Activated CD8-positive, alpha-beta memory T cell treated with anti-CD3 and anti-CD28 coated beads for 36 hours (primary cell): ENCODE results near the gene MLXIP. TPM values are rescaled to one million over a fixed set of nuclear protein-coding genes. Genes with fewer than 3 reads are reported as not detected.

Source experiments
- CTCF ChIA-PET: fragments of 350-600 bp; sonication (Branson Sonifier 250); formaldehyde crosslinking; loops from one replicate; lab custom pipeline; 2021; ENCODE audit warnings: antibody characterized with exemption; lab: Charles Lee
- POLR2A ChIA-PET: fragments of 350-600 bp; sonication (Branson Sonifier 250); formaldehyde crosslinking; loops from one replicate; lab custom pipeline; 2021; ENCODE audit warnings: antibody characterized with exemption; lab: Charles Lee
- total RNA-seq, 2 experiments: library from RNA; stranded (reverse); gene quantifications; one replicate each; pipeline ENCODE4 v1.2.3, GENCODE V29; 2021

Gene MLXIP
- total RNA-seq, 2 experiments from 2014 or later = 32.2 to 32.5 TPM

- ChIA-PET CTCF (interaction anchor here (0.7 to 2.1 kb wide), 5 partner anchors 13 to 511 kb away, joined by 3 to 7 read pairs (median 4); no protein-coding TSS in a partner anchor), POLR2A (no interaction called here)
Observed at GRCh38 chr12:122067548-122067947, 11.0 kb upstream of the MLXIP start.

- ChIA-PET POLR2A (no interaction called here), CTCF (interaction anchor here (0.6 to 2.1 kb wide), 8 partner anchors 13 to 511 kb away, joined by 3 to 7 read pairs (median 4); no protein-coding TSS in a partner anchor)
Observed at GRCh38 chr12:122067966-122068365, 10.6 kb upstream of the MLXIP start.

DNA sequence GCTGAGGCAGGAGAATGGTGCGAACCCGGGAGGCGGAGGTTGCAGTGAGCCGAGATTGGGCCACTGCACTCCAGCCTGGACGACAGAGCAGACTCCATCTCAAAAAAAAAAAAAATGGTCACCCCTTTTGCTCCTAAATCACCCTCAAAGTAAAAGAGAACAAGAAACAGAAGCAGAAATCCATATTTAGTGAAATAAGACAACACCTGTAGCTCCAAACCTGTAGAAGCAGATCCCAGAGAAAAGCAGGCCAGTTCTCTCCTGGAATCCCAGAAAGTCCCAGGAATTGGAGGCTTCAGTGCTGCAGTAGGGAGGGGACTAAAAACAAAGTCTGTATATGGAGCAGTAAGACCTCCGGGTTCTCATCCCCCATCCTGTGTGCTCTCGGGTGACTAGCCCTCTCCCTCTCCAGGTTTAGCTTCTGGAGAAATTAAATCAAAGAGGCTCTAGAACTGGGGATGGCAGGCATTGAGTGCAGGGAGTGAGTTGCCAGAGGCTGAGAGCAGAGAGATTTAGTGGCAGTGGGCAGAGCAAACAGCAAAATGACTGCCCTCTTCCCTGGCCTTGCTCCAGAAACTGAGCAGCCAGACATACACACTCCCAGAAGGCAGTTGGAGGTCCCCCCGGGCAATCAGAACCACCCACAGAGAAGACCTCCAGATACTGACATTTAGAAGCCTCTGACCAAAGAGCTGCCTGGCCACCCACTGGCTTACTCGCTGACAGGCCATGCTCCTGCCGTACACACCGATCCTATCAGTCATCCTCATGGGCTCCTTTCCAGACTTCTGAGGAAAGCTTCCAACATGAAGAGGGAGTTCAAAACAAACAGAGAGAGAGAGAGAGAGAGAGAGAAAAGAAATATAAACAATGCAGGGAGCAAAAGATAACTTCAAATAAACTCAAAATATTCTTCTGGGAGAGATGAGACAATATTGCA is 6.3 kb upstream of the MLXIP start:
- ChIA-PET CTCF (interaction anchor here (0.9 to 1.1 kb wide), 2 partner anchors 19 to 34 kb away, joined by 3 to 5 read pairs; no protein-coding TSS in a partner anchor), POLR2A (interaction anchor here (0.6 kb wide), 1 partner anchor 814 kb away, joined by 5 read pairs; no protein-coding TSS in a partner anchor)

DNA sequence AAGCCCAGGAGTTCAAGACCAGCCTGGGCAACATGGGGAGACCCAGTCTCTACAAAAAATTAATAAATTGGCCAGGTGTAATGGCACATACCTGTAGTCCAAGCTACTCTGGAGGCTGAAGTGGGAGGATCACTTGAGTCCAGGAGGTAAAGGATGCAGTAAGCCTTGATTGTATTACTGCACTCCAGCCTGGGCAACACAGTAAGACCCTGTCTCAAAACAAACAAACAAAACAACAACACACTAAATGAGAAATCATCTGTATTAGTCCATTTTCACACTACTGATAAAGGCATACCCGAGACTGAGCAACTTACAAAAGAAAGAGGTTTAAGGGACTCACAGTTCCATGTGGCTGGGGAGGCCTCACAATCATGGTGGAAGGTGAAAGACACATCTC is 4.7 kb upstream of the MLXIP start:
- ChIA-PET CTCF (no interaction called here), POLR2A (interaction anchor here (0.6 kb wide), 1 partner anchor 527 kb away, joined by 4 read pairs; no protein-coding TSS in a partner anchor)

- ChIA-PET CTCF (interaction anchor here (1.0 to 1.6 kb wide), 2 partner anchors 11 to 46 kb away, joined by 3 to 6 read pairs; no protein-coding TSS in a partner anchor), POLR2A (no interaction called here)
Observed at GRCh38 chr12:122076743-122077495, 1.6 kb upstream of the MLXIP start.

- POLR2A ChIA-PET = interaction anchor here (0.5 to 1.9 kb wide), 6 partner anchors 9 to 754 kb away, joined by 3 to 8 read pairs (median 3); no protein-coding TSS in a partner anchor
- CTCF ChIA-PET = no interaction called here
Observed at GRCh38 chr12:122079033-122079531, 526 bp downstream of the MLXIP start.

- CTCF ChIA-PET = interaction anchor here (2.6 to 3.8 kb wide), 2 partner anchors 29 to 43 kb away, joined by 13 to 14 read pairs; no protein-coding TSS in a partner anchor
- POLR2A ChIA-PET = interaction anchor here (0.7 to 1.9 kb wide), 2 partner anchors 8 to 26 kb away, joined by 3 to 8 read pairs; no protein-coding TSS in a partner anchor
Observed at GRCh38 chr12:122079532-122080081, 1.1 kb downstream of the MLXIP start.

GRCh38 chr12:122080149-122081082 is 1.9 kb downstream of the MLXIP start:
- POLR2A ChIA-PET = interaction anchor here (0.6 to 0.9 kb wide), 2 partner anchors 31 to 960 kb away, joined by 3 to 4 read pairs; no protein-coding TSS in a partner anchor
- CTCF ChIA-PET = interaction anchor here (0.6 to 3.8 kb wide), 7 partner anchors 8 to 287 kb away, joined by 3 to 14 read pairs (median 4); partner anchors contain the start of gene RHOF

GRCh38 chr12:122081083-122081696 is 2.6 kb downstream of the MLXIP start:
- ChIA-PET CTCF (interaction anchor here (0.6 to 3.8 kb wide), 7 partner anchors 8 to 288 kb away, joined by 3 to 14 read pairs (median 4); partner anchors contain the start of gene RHOF), POLR2A (interaction anchor here (0.6 to 0.9 kb wide), 2 partner anchors 30 to 960 kb away, joined by 3 to 4 read pairs; no protein-coding TSS in a partner anchor)

GRCh38 chr12:122081697-122082221 is 3.2 kb downstream of the MLXIP start:
- POLR2A ChIA-PET = interaction anchor here (0.6 kb wide), 1 partner anchor 53 kb away, joined by 4 read pairs; no protein-coding TSS in a partner anchor
- CTCF ChIA-PET = interaction anchor here (0.7 to 3.8 kb wide), 3 partner anchors 26 to 41 kb away, joined by 3 to 14 read pairs (median 13); no protein-coding TSS in a partner anchor

- ChIA-PET POLR2A (no interaction called here), CTCF (interaction anchor here (1.0 to 3.8 kb wide), 2 partner anchors 25 to 108 kb away, joined by 3 to 13 read pairs; no protein-coding TSS in a partner anchor)
Observed at GRCh38 chr12:122082621-122083356, 4.2 kb downstream of the MLXIP start.

GRCh38 chr12:122084857-122085405 is 6.4 kb downstream of the MLXIP start:
- POLR2A ChIA-PET = no interaction called here
- CTCF ChIA-PET = no interaction called here

DNA sequence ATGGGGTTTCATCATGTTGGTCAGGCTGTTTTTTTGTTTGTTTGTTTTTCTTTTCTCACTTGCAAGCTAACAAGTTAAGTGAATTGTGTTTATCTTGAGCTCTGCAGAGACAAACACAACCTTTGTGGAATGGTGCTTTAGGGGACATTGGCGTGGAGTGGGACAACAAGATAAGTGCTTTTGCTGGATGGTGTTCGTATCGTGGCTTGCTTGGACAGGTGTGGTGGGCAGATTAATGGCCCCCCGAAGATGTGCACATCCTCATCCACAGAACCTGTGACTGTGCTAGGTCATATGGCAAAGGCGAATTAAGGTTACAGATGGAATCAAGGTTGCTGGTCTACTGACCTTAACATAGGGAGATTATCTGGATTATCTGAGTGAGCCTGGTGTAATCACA is 7.0 kb downstream of the MLXIP start:
- POLR2A ChIA-PET = no interaction called here
- CTCF ChIA-PET = no interaction called here

DNA sequence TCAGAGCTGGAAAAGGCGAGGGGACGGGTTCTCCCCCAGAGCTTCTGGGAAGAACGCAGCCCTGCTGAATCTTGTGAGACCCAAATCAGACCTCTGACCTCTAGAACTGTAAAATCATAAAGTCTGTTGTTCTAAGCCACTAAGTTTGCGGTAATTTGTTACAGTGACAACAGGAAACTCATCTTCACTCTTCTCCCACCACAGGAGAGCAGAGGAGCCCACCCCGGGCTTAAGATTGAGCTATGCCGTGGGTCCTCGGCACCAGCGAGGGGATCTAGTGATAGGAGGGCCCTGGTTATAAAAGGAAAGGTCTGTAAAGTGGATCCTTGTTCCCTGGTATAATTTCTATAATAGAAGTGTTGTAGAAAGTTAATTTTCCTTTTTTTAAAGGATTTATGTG is 7.6 kb downstream of the MLXIP start:
- POLR2A ChIA-PET = no interaction called here
- CTCF ChIA-PET = interaction anchor here (1.3 kb wide), 1 partner anchor 19 kb away, joined by 4 read pairs; no protein-coding TSS in a partner anchor

GRCh38 chr12:122086641-122087285 is 8.2 kb downstream of the MLXIP start:
- ChIA-PET POLR2A (interaction anchor here (1.8 kb wide), 1 partner anchor 8 kb away, joined by 8 read pairs; the partner anchor contains the start of gene MLXIP), CTCF (interaction anchor here (1.3 kb wide), 1 partner anchor 19 kb away, joined by 4 read pairs; no protein-coding TSS in a partner anchor)
